Stimulated activated CD8-positive, alpha-beta memory T cell treated with anti-CD3 and anti-CD28 coated beads, Interleukin-15, amount 100 ng/mL, for 1 hour (primary cell): Measurements from ENCODE around the gene CRIM1.

Source experiments
- DNase-seq: peaks from one replicate; pipeline ENCODE4 v3.0.0-alpha.2; 2020; ENCODE audit warnings: low read depth

CRIM1 gene

GRCh38 chr2:36482576-36483214, 127.1 kb downstream of the CRIM1 start:
- no peak for DNase-seq

- DNase-seq = no peak
Measured at GRCh38 chr2:36483290-36483689, 127.7 kb downstream of the CRIM1 start.

- no peak for DNase-seq
Measured at GRCh38 chr2:36484454-36484853, 128.9 kb downstream of the CRIM1 start.

- no peak for DNase-seq
Measured at GRCh38 chr2:36485521-36485920, 129.9 kb downstream of the CRIM1 start.

GRCh38 chr2:36486521-36487044, 131.0 kb downstream of the CRIM1 start:
- no peak for DNase-seq

- DNase-seq = no peak
Measured at GRCh38 chr2:36487947-36488346, 132.4 kb downstream of the CRIM1 start.

- DNase-seq = no peak
Measured at GRCh38 chr2:36489281-36489680, 133.7 kb downstream of the CRIM1 start.

- DNase-seq = no peak
Measured at GRCh38 chr2:36490749-36491148, 135.2 kb downstream of the CRIM1 start.

- no peak for DNase-seq
Measured at GRCh38 chr2:36492216-36492945, 136.8 kb downstream of the CRIM1 start.

GRCh38 chr2:36493306-36493705, 137.7 kb downstream of the CRIM1 start:
- DNase-seq = no peak

- no peak for DNase-seq
Measured at GRCh38 chr2:36497570-36498163, 142.1 kb downstream of the CRIM1 start.

- DNase-seq = no peak
Measured at GRCh38 chr2:36499128-36499820, 143.7 kb downstream of the CRIM1 start.

GRCh38 chr2:36500072-36500471, 144.5 kb downstream of the CRIM1 start:
- no peak for DNase-seq

GRCh38 chr2:36502081-36502480, 146.5 kb downstream of the CRIM1 start:
- DNase-seq = no peak

- DNase-seq = no peak
Measured at GRCh38 chr2:36507408-36507812, 151.8 kb downstream of the CRIM1 start.

- no peak for DNase-seq
Measured at GRCh38 chr2:36509075-36509474, 153.5 kb downstream of the CRIM1 start.

- DNase-seq = no peak
Measured at GRCh38 chr2:36511858-36512603, 156.5 kb downstream of the CRIM1 start.

GRCh38 chr2:36512705-36513104, 157.1 kb downstream of the CRIM1 start:
- DNase-seq = no peak

- no peak for DNase-seq
Measured at GRCh38 chr2:36513661-36514060, 158.1 kb downstream of the CRIM1 start.

- no peak for DNase-seq
Measured at GRCh38 chr2:36515538-36515937, 160.0 kb downstream of the CRIM1 start.

- DNase-seq = no peak
Measured at GRCh38 chr2:36516136-36516870, 160.7 kb downstream of the CRIM1 start.
